HuH-7.5 (cell line): ENCODE measurements around the gene IPO4.

Source experiments
- DNase-seq: peaks from one replicate; pipeline ENCODE4 v3.0.0; 2011; ENCODE audit warnings: low spot score

Gene IPO4

DNA sequence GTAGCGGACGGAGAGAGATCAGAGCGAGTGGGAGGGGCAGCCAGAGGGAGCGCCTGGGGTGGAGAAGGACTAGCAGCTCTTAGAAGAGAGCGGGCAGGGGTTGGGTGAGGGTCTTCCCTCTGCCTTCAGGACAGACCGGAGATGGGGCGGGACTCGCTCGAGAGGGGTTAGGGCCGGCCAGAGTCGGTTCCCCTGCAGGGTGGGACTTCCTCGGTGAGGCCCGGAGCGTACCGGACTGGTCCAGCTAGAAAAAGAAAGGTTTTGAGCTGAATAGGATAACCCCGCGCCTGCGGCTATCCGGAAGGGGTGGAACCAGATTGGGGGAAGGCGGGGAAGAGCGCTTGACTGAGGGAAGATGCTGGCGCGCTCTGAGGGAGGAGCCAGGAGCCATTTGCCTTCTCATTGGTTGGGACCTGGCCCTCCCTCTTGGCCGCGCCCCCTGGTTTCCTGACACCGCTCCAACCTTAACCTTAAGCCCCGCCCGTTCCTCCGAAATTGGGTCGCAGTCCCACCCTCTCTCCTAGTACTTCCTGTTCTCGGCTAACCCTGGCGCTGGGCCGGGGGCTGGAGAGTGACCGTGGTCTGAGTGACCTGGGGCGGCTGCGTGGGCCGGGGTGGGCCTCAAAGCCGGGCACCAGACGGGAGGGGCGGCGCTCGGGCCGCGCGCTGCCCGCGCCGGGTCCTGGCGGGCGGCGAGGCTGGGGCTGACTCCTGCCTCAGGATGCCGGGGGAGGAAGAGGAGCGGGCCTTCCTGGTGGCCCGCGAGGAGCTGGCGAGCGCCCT, 41.4 kb downstream of the IPO4 start, which contains the start of gene RNF31:
RNF31 (plus strand) TSS at position 521 of the 783 bp plus-strand sequence; CDS start at position 722, 201 bp downstream.
- peak; percentile 92 for DNase-seq

DNA sequence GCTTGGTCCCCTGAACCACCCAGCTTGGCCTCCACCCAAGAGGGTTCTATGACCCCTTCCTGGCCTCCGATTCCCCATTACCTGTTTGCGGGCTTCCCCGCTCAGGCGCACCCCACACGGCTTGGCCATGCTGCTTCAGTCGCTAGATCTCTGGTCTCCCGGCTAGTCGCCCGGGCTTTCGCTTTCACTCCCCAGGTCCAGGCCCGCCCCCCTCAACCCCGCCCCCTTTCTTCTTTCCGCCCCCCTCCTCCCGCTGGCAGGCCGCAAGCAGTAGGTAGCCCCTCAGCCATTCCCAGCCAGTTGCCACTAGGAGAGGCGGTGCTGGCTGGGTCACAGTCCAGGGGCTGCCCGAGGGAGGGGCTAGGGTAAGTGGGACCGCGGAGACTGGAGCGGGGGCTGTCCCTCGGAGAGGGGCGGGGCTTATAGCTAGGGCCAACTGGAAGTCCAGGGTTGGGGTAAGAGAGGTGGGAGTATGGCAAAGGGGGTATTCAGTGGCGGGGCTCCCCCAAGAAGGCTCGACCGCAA, 42.1 kb downstream of the IPO4 start, which contains the start of gene PSME2:
PSME2 (minus strand) TSS at position 158 of the 525 bp plus-strand sequence; CDS start at position 129, 29 bp downstream.
- peak; percentile 97 for DNase-seq

- no peak for DNase-seq
These were observed 42.7 kb downstream of the IPO4 start for GRCh38 chr14:24145690-24146452.

DNA sequence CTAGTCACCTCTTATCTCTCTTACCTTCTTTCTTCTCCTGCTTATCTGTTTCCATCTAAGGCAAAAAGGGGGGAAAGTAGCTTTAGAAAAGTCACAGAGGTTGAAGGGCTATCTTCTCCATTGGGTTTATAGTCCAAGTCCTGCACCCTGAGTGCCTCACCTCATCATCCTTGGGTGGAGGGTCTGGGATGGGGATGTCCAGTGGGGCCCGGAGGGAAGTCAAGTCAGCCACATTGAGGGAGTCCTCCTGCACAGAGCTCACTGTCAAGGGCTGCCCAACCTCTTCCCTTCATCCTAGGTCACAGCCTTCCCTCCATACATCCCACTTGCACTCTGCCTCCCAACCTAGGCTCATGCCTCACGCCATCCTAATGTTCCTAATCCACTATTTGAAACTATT, 43.4 kb downstream of the IPO4 start:
- DNase-seq, result no peak

DNA sequence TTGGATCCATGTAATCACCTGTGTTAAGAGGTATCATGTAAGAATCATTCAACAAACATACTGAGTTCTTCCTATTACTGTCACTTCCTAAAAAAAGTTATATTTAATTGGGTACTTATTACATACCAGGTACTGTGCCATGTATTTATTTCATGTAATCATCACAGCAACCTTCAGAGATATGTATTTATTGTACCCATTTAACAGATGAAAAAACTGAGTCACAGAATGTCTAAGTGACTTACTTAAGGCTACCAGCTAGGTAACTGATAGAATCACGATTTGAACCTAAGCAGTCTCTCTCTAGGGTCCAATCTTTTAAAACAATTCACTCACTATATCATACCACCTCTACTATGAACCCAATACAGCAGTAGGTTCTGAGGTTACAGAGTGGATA, 44.2 kb downstream of the IPO4 start:
- no peak for DNase-seq

- DNase-seq, result no peak
These were observed 45.1 kb downstream of the IPO4 start for GRCh38 chr14:24143511-24143910.

- peak; percentile 98 for DNase-seq
These were observed 47.3 kb downstream of the IPO4 start, which contains the start of gene EMC9 for GRCh38 chr14:24141097-24141880. Gene EMC9, minus strand, starts transcription at chr14:24141591. Its CDS starts 287 bp downstream, at chr14:24141304.

GRCh38 chr14:24139272-24139934, 49.2 kb downstream of the IPO4 start:
- DNase-seq, result peak; percentile 40

DNA sequence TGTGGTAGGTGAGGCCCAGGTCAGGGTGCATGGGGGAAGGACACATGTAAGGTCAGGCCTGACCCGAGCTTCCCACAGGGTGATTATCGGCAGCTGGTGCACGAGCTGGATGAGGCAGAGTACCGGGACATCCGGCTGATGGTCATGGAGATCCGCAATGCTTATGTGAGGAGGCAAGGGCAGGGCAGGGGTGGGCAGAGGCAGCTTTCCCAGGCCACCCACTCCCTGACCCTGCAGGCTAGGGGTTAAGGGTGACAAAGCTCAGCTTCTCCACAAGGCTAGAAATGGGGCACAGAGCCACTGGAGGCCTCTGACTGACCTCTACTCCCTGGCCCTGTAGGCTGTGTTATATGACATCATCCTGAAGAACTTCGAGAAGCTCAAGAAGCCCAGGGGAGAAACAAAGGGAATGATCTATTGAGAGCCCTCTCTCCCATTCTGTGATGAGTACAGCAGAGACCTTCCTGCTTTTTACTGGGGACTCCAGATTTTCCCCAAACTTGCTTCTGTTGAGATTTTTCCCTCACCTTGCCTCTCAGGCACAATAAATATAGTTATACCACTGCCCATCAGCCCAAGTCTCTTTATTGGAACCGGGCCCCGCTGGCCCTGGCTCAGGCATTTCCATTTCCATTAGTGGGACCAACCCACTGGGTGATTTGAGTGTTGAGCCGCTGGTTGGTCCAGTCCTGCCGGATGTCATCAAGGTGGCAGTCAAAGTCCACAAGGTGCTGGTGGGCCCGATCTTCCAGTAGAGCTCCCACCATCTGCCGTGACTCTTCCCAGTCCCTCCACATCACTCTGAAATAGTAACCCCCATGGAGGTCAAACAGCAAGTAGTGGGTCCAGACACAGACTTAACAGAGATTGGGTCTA, 50.0 kb downstream of the IPO4 start:
- DNase-seq, result no peak

- no peak for DNase-seq
These were observed 50.9 kb downstream of the IPO4 start for GRCh38 chr14:24137529-24138395.

DNA sequence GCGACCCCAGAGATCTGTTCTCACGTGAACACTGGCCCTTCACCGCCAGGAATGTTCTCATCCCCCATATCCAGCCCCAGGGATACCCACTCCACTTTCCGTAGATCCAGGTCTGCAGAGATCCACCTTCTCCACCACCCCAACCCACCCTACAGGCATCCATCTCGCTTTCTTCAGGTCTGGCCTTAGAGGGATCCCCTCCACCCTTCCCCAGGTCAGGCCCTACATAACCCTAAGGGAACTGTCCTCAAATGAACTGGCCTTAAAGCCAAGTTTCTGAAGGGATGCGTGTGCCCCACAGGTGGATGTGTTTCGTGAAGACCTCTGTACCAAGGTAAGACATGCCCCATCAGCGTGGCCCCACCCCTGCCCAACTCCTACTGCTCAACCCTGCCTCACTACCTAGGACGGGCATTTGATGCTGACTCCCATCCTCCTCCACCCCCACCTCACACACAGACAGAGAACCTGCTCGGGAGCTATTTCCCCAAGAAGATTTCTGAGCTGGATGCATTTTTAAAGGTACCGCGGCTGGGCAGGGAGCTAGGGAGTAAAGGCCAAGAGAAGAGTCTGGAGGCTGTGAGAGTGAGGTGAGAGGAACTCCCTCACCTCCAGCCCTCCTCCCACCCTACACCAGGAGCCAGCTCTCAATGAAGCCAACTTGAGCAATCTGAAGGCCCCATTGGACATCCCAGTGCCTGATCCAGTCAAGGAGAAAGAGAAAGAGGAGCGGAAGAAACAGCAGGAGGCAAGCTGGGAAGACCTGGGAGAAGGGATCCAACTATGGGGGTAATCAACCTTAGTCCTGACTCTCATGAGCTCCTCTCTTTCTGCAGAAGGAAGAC, 51.7 kb downstream of the IPO4 start:
- no peak for DNase-seq

DNA sequence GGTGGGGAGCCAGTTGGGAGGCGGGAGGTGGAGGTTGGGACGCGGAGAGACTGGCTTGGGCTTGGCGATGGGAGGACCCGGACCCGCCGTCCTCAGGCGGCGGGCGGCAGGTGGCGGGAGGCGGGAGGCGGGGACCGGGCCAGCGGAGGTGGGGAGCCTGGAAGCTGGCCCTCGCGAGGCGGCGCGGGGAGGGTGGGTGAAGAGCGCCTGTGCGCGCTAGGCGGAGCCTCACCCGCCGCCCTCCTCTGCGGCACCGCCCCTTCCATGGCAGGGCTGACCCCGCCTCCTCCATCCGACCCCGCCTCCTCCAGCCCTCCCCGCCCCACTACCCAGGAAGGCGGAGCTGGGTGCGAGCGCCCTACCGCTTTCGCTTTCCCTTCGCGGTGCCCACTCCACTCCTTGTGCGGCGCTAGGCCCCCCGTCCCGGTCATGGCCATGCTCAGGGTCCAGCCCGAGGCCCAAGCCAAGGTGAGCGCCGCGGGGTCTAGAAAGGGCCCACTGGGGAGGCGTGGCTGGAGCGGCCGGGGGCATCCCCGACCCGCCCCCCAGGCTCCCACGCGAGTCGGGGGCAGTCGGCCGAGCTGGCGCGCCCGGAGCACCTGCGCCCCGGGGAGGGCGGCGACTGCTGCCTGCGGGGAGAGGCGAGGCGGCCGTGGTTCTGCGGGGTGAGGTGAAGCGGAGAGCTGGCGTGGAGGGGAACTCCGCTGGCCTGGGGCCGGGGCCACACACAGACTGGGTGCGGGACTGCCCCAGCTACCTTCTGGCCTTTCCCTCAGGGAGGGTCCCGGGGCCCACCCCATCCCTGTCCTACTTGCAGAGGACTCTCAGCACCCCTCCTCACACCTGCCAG, 52.6 kb downstream of the IPO4 start, which contains the start of gene PSME1:
PSME1 (plus strand) TSS at position 361 of the 850 bp plus-strand sequence; CDS start at position 430, 69 bp downstream.
- DNase-seq, result peak; percentile 88

DNA sequence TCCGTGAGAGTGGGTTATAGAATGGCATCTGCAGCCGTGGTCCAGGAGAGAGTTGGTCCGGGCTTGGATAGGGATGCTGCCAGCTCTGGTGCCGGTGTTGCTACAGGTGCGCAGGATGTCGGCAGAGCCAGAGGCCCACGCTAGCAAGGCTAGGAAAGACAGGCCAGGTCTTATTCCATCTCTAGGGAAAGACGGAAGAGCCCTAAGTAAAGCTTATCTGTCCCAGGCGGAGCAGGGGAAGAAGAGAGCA, 53.1 kb downstream of the IPO4 start:
- DNase-seq, result no peak

DNA sequence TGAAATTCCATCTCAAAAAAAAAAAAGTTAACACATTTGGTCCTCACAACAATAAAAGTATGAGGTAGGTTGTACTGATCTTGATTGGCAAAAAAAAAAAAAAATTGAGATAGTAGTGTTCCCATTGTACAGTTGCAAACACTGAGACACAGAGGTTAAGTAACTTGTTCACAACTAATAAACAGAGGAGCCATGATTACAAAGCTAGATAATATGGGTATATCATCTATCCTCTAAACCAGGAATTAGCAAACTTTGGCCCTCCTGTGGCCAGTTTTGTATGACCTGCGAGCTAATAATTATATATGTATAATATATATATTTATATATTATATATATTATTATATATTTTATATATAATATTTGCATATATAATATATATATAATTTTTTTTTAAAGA, 54.9 kb downstream of the IPO4 start:
- DNase-seq, result no peak

- DNase-seq, result no peak
These were observed 55.6 kb downstream of the IPO4 start for GRCh38 chr14:24132976-24133375.

- DNase-seq, result no peak
These were observed 56.4 kb downstream of the IPO4 start for GRCh38 chr14:24132061-24132685.

GRCh38 chr14:24131549-24131966, 57.1 kb downstream of the IPO4 start:
- DNase-seq, result no peak
